NCI-H2196 treated with DMSO at 0.1 percent for 48 hours (cell line): ENCODE results near the gene SRC.

Experiments
- DNase-seq: peaks from one replicate; lab custom pipeline; 2025; ENCODE audit not compliant: unreplicated experiment; lab: John Stamatoyannopoulos, UW

Gene SRC

GRCh38 chr20:37407573-37408002, 61.6 kb downstream of the SRC start:
- no peak for DNase-seq

GRCh38 chr20:37408302-37409193, 62.6 kb downstream of the SRC start:
- DNase-seq = no peak

GRCh38 chr20:37411408-37412219, 65.7 kb downstream of the SRC start:
- DNase-seq = no peak

GRCh38 chr20:37413023-37413334, 67.0 kb downstream of the SRC start:
- no peak for DNase-seq

GRCh38 chr20:37413379-37413778, 67.4 kb downstream of the SRC start:
- no peak for DNase-seq

GRCh38 chr20:37414224-37415035, 68.5 kb downstream of the SRC start:
- DNase-seq = no peak

GRCh38 chr20:37415118-37416085, 69.5 kb downstream of the SRC start:
- DNase-seq = no peak

GRCh38 chr20:37416100-37416847, 70.3 kb downstream of the SRC start:
- no peak for DNase-seq

GRCh38 chr20:37416848-37417616, 71.1 kb downstream of the SRC start:
- no peak for DNase-seq

GRCh38 chr20:37417617-37418467, 71.9 kb downstream of the SRC start:
- no peak for DNase-seq

- DNase-seq = no peak
These were observed 72.7 kb downstream of the SRC start for GRCh38 chr20:37418591-37419109.

- no peak for DNase-seq
These were observed 73.4 kb downstream of the SRC start for GRCh38 chr20:37419307-37419706.

- DNase-seq = no peak
These were observed 74.0 kb downstream of the SRC start for GRCh38 chr20:37419774-37420542.

- DNase-seq = no peak
These were observed 74.7 kb downstream of the SRC start for GRCh38 chr20:37420610-37421009.

- no peak for DNase-seq
These were observed 75.3 kb downstream of the SRC start for GRCh38 chr20:37421060-37421905.

GRCh38 chr20:37421988-37422387, 76.0 kb downstream of the SRC start:
- DNase-seq = no peak
